AG10803 (cell line): ENCODE data around the gene BEST4.

ENCODE experiments used
- DNase-seq: peaks from one replicate; pipeline ENCODE4 v3.0.0; 2010; ENCODE audit warnings: low read depth
- H3K4me3 ChIP-seq: 2 replicates; pipeline ENCODE4 v1.5.1; 2011; ENCODE audit warnings: mild to moderate bottlenecking, low read length, control low read depth
- CTCF ChIP-seq: conservative IDR thresholded peaks from 2 replicates; pipeline ENCODE4 v1.5.1; 2011; ENCODE audit warnings: mild to moderate bottlenecking, low read length, control low read depth, inconsistent platforms

BEST4 gene

GRCh38 chr1:44760876-44761275 lies 27.1 kb downstream of the BEST4 start:
- DNase-seq = no peak
- H3K4me3 ChIP-seq = no peak overlapping the region
- no peak for TF ChIP-seq CTCF

- TF ChIP-seq CTCF = no peak
- no peak for DNase-seq
- H3K4me3 ChIP-seq = no peak overlapping the region
These were observed 28.9 kb downstream of the BEST4 start for GRCh38 chr1:44759077-44759476.

- no peak overlapping the region for H3K4me3 ChIP-seq
- TF ChIP-seq CTCF = no peak
- no peak for DNase-seq
These were observed 30.6 kb downstream of the BEST4 start for GRCh38 chr1:44757420-44757819.

GRCh38 chr1:44747878-44748277 lies 40.1 kb downstream of the BEST4 start:
- no peak overlapping the region for H3K4me3 ChIP-seq
- no peak for TF ChIP-seq CTCF
- no peak for DNase-seq

GRCh38 chr1:44743211-44743610 lies 44.8 kb downstream of the BEST4 start:
- no peak overlapping the region for H3K4me3 ChIP-seq
- DNase-seq = no peak
- TF ChIP-seq CTCF = no peak

- H3K4me3 ChIP-seq = peak overlapping the region; percentile 85
- no peak for TF ChIP-seq CTCF
- no peak for DNase-seq
These were observed 47.8 kb downstream of the BEST4 start for GRCh38 chr1:44740179-44740617.

GRCh38 chr1:44739307-44740178 lies 48.4 kb downstream of the BEST4 start, which contains the start of gene KIF2C:
KIF2C (plus strand) TSS chr1:44739837; CDS start chr1:44739933, 96 bp downstream.
- peak; percentile 97 for DNase-seq
- no peak for TF ChIP-seq CTCF
- H3K4me3 ChIP-seq = peak within 1 kb of the TSS; percentile 85

- H3K4me3 ChIP-seq = peak overlapping the region; percentile 63
- DNase-seq = peak; percentile 14
These were observed 49.0 kb downstream of the BEST4 start for GRCh38 chr1:44738953-44739306.
